ENCODE measurements around the gene ZNF74. TPM values are rescaled to one million over a fixed set of nuclear protein-coding genes. Genes with fewer than 3 reads are reported as not detected.

The ZNF74 gene
- polyA plus RNA-seq, 1 experiment: 6.9 TPM

GRCh38 chr22:20431511-20432192, 37.7 kb downstream of the ZNF74 start:
- Histone ChIP-seq H3K27me3 (ENCODE audit: control insufficient read depth, insufficient read depth, low read length) (no peaks in the 10 kb centered on the region), H3K4me3 (ENCODE audit: low read depth, low read length) (no peak overlapping the region), H3K36me3 (ENCODE audit: control insufficient read depth, insufficient read depth, low read length) (peaks cover 32% of the 10 kb centered on the region)
- CTCF ChIA-PET: interaction anchor here (5.7 kb wide), 1 partner anchor 14 kb away, joined by 25 read pairs; no protein-coding TSS in a partner anchor
- DNase-seq (ENCODE audit: low read depth): no peak
- no peak for TF ChIP-seq CTCF (IDR thresholded peaks at IDR 0.05; ENCODE audit: insufficient read depth, low read depth, low read length)
- POLR2A ChIA-PET: no interaction called here

GRCh38 chr22:20432244-20432686, 38.3 kb downstream of the ZNF74 start:
- no peak for TF ChIP-seq CTCF (IDR thresholded peaks at IDR 0.05; ENCODE audit: insufficient read depth, low read depth, low read length)
- H3K27me3 ChIP-seq (ENCODE audit: control insufficient read depth, insufficient read depth, low read length): no peaks in the 10 kb centered on the region
- no peak for DNase-seq (ENCODE audit: low read depth)
- H3K4me3 ChIP-seq (ENCODE audit: low read depth, low read length): no peak overlapping the region
- peaks cover 28% of the 10 kb centered on the region for H3K36me3 ChIP-seq (ENCODE audit: control insufficient read depth, insufficient read depth, low read length)
- ChIA-PET CTCF (interaction anchor here (5.7 kb wide), 1 partner anchor 14 kb away, joined by 25 read pairs; no protein-coding TSS in a partner anchor), POLR2A (no interaction called here)

GRCh38 chr22:20433191-20433590, 39.2 kb downstream of the ZNF74 start:
- CTCF ChIA-PET: interaction anchor here (1.5 to 5.7 kb wide), 2 partner anchors 15 to 24 kb away, joined by 5 to 25 read pairs; no protein-coding TSS in a partner anchor
- TF ChIP-seq CTCF (IDR thresholded peaks at IDR 0.05; ENCODE audit: insufficient read depth, low read depth, low read length): no peak
- H3K27me3 ChIP-seq (ENCODE audit: control insufficient read depth, insufficient read depth, low read length): no peaks in the 10 kb centered on the region
- no peak for DNase-seq (ENCODE audit: low read depth)
- no peak overlapping the region for H3K4me3 ChIP-seq (ENCODE audit: low read depth, low read length)
- POLR2A ChIA-PET: no interaction called here
- peaks cover 23% of the 10 kb centered on the region for H3K36me3 ChIP-seq (ENCODE audit: control insufficient read depth, insufficient read depth, low read length)

GRCh38 chr22:20433686-20434241, 39.8 kb downstream of the ZNF74 start:
- no peak overlapping the region for H3K4me3 ChIP-seq (ENCODE audit: low read depth, low read length)
- DNase-seq (ENCODE audit: low read depth): no peak
- CTCF ChIA-PET: interaction anchor here (1.5 to 5.7 kb wide), 3 partner anchors 16 to 131 kb away, joined by 3 to 25 read pairs (median 5); no protein-coding TSS in a partner anchor
- TF ChIP-seq CTCF (IDR thresholded peaks at IDR 0.05; ENCODE audit: insufficient read depth, low read depth, low read length): no peak
- POLR2A ChIA-PET: no interaction called here
- H3K27me3 ChIP-seq (ENCODE audit: control insufficient read depth, insufficient read depth, low read length): no peaks in the 10 kb centered on the region
- peaks cover 21% of the 10 kb centered on the region for H3K36me3 ChIP-seq (ENCODE audit: control insufficient read depth, insufficient read depth, low read length)

GRCh38 chr22:20434264-20434751, 40.4 kb downstream of the ZNF74 start:
- Histone ChIP-seq H3K27me3 (ENCODE audit: control insufficient read depth, insufficient read depth, low read length) (no peaks in the 10 kb centered on the region), H3K4me3 (ENCODE audit: low read depth, low read length) (no peak overlapping the region), H3K36me3 (ENCODE audit: control insufficient read depth, insufficient read depth, low read length) (peaks cover 17% of the 10 kb centered on the region)
- no peak for TF ChIP-seq CTCF (IDR thresholded peaks at IDR 0.05; ENCODE audit: insufficient read depth, low read depth, low read length)
- no peak for DNase-seq (ENCODE audit: low read depth)
- POLR2A ChIA-PET: no interaction called here
- CTCF ChIA-PET: interaction anchor here (1.0 to 5.7 kb wide), 4 partner anchors 11 to 130 kb away, joined by 3 to 25 read pairs (median 4); no protein-coding TSS in a partner anchor
